Heart right ventricle (tissue), 16 donors: ENCODE measurements around the gene CAMKV. TPM values are rescaled to one million over a fixed set of nuclear protein-coding genes. Genes with fewer than 3 reads are reported as not detected.

Source experiments
- ATAC-seq, 8 donors: fragments of 200-7000 bp; cut with Tn5 transposase; one replicate each; pipeline ENCODE4 v1.9.1; 2020; ENCODE audit warnings: mild to moderate bottlenecking in 8 of 8, moderate library complexity in 8 of 8, moderate number of reproducible peaks in 1 of 8
- DNase-seq, 2 donors: peaks; one replicate each; pipeline ENCODE4 v3.0.0-alpha.2; 2020
- H3K27ac ChIP-seq, 10 donors: fragments of 200-600 bp; sonication (generic) in 2 of 10; one replicate each; pipeline versions ENCODE4 v1.5.0 to v1.8.0; 2020 to 2022; ENCODE audit warnings: mild to moderate bottlenecking in 3 of 10
- H3K27me3 ChIP-seq, 7 donors: fragments of 200-600 bp; one replicate each; pipeline ENCODE4 v1.8.0; 2021 to 2022; ENCODE audit warnings: mild to moderate bottlenecking in 2 of 7
- H3K36me3 ChIP-seq, 9 donors: fragments of 200-600 bp; sonication (generic) in 1 of 9; one replicate each; pipeline versions ENCODE4 v1.5.0 to v1.8.0; 2020 to 2022; ENCODE audit warnings: mild to moderate bottlenecking in 2 of 9
- H3K4me1 ChIP-seq, 9 donors: fragments of 200-600 bp; sonication (generic) in 1 of 9; one replicate each; pipeline versions ENCODE4 v1.5.0 to v1.8.0; 2020 to 2022; ENCODE audit warnings: mild to moderate bottlenecking in 4 of 9
- H3K4me3 ChIP-seq, 10 donors: fragments of 200-600 bp; sonication (generic) in 2 of 10; one replicate each; pipeline versions ENCODE4 v1.5.0 to v1.8.0; 2020 to 2022; ENCODE audit warnings: mild to moderate bottlenecking in 7 of 10, moderate library complexity in 2 of 10
- H3K9me3 ChIP-seq, 11 donors: fragments of 200-600 bp in 10 of 11; sonication (generic) in 2 of 11; one replicate each; pipeline versions ENCODE4 v1.5.0 to v1.8.0; 2013 to 2022; ENCODE audit warnings: mild to moderate bottlenecking in 2 of 11, control low read depth in 1 of 11, moderate library complexity in 1 of 11
- CTCF ChIP-seq, 9 donors: fragments of 200-600 bp; sonication (generic) in 2 of 9; IDR thresholded peaks; one replicate each; pipeline versions ENCODE4 v1.5.0 to v1.8.0; 2021 to 2022; ENCODE audit warnings: antibody characterized with exemption in 9 of 9, mild to moderate bottlenecking in 5 of 9, moderate library complexity in 1 of 9
- WGBS, 2 donors: extraction: QIAGEN DNeasy Blood & Tissue Kit; methylation state at CpG; one replicate each; pipeline ENCODE4 v1.1.7; 2013; ENCODE audit warnings: inconsistent platforms in 1 of 2; 5-methylcytosine and 5-hydroxymethylcytosine counted together
- intact Hi-C, 10 donors: fragments of 100-400 bp; cut with DNase I; formaldehyde crosslinking; loops; one replicate each; pipeline versions ENCODE4 v1.11.1 to v1.14.2; 2022
- polyA plus RNA-seq, 2 donors: library from polyadenylated mRNA; stranded (reverse); fragments of 200-250 nt; gene quantifications; one replicate each; pipeline ENCODE4 v1.2.3, GENCODE V29; 2013
- total RNA-seq, 10 donors: library from RNA; stranded (reverse); fragmentation: NEBNext Ultra II Directional in 3 of 10; extraction: Animal tissue kit (Norgen Biotek cat#: 25700) in 3 of 10; gene quantifications; one replicate each; pipeline versions ENCODE4 v1.2.1 to v1.2.4, GENCODE V29; 2021 to 2023
- donor health status: Arrhythmogenic right ventricular cardiomyopathy.
- donor health status: ischemic (EF 13 %, LVEDD 7.1; RV severe dilation, severe dysfunction).
- donor health status: healthy with polysubstance abuse.
- donor health status: DM: no; HTN: yes; CAD: no.
- donor health status: DM: no; HTN: no; CAD: no.
- donor health status: ischemic (EF 25% LVEDD 6.9; RV normal size, moderate dysfunction).
- donor health status: ischemic (EF 25% LVEDD 5.7; RV mildly dilated, moderate dysfunction).
- donor health status: healthy.
- donor health status: DM: yes; HTN: yes; CAD: no.
- donor health status: Ischemic cardiomyopathy.
- donor health status: ischemic (EF 35%, LVEDD 5.7; RV mildly dilated, moderate dysfunction).
- donor health status: nonischemic (EF 11% LVEDD 7.7; RV severe dilation, severe dysfunction).
- donor health status: DM: yes; HTN: yes; CAD: no.
- donor health status: PGD.
- donor health status: ischemic (EF 29% LVEDD 5.4; RV normal size, mild dysfunction).
- donor health status: nonischemic (EF 23%, LVEDD 6.1; RV moderate dilation, normal function).

CAMKV gene
- total and polyA plus RNA-seq, 12 donors, result not detected

- Histone ChIP-seq H3K4me1 (peaks cover 6 to 42% (median 24%) of the 10 kb centered on the region in 9 donors), H3K36me3 (peaks cover 0 to 9% (median 0%) of the 10 kb centered on the region in 9 donors), H3K9me3 (no peaks in the 10 kb centered on the region), H3K4me3 (no peak overlapping the region), H3K27me3 (no peaks in the 10 kb centered on the region), H3K27ac (no peak overlapping the region)
- DNase-seq (no peak), ATAC-seq (no peak)
- intact Hi-C loops, result loop anchor here in 8 of 10 donors (5.0 to 10.0 kb wide), 7 partner anchors 38 to 195 kb away; partner anchors contain the start of genes TRAIP (in 4 of the 8) and GMPPB (in 1 of the 8)
- peak in 6 of 9 donors; percentile 19 to 52 (median 37) for TF ChIP-seq CTCF (IDR thresholded peaks at IDR 0.05)
- whole genome bisulfite sequencing, 2 donors, result 58 to 73% methylated on average over 5 of the region's 5 CpGs
These were observed 30.1 kb upstream of the CAMKV start for GRCh38 chr3:49899815-49900214.

- intact Hi-C loops, result no loop called here
- WGBS, 2 donors, result 77 to 81% methylated on average over 6 of the region's 6 CpGs
- DNase-seq, result no peak
These were observed 29.3 kb upstream of the CAMKV start for GRCh38 chr3:49898991-49899390.

GRCh38 chr3:49896345-49896744, 26.6 kb upstream of the CAMKV start:
- Histone ChIP-seq H3K27me3 (no peaks in the 10 kb centered on the region), H3K36me3 (peaks cover 0 to 9% (median 0%) of the 10 kb centered on the region in 9 donors), H3K9me3 (no peaks in the 10 kb centered on the region), H3K4me1 (peaks cover 0 to 11% (median 9%) of the 10 kb centered on the region in 9 donors), H3K4me3 (no peak overlapping the region), H3K27ac (no peak overlapping the region)
- DNase-seq (no peak), ATAC-seq (peak in 5 of 8 donors; percentile 8 to 43 (median 31))
- intact Hi-C loops, result no loop called here
- no peak for TF ChIP-seq CTCF (IDR thresholded peaks at IDR 0.05)
- WGBS, 2 donors, result 68 to 76% methylated on average over 5 of the region's 5 CpGs

More at GRCh38 chr3:49898991-49899390, 29.3 kb upstream of the CAMKV start:
- H3K27me3 ChIP-seq, result no peaks in the 10 kb centered on the region
- no peaks in the 10 kb centered on the region for H3K9me3 ChIP-seq
- H3K27ac ChIP-seq, result no peak overlapping the region
- H3K36me3 ChIP-seq, result peaks cover 0 to 9% (median 0%) of the 10 kb centered on the region in 9 donors
- peaks cover 6 to 36% (median 17%) of the 10 kb centered on the region in 9 donors for H3K4me1 ChIP-seq
- no peak overlapping the region for H3K4me3 ChIP-seq
- no peak for ATAC-seq
- TF ChIP-seq CTCF (IDR thresholded peaks at IDR 0.05), result no peak

- peaks cover 0 to 7% (median 5%) of the 10 kb centered on the region in 9 donors for H3K4me1 ChIP-seq
- H3K9me3 ChIP-seq, result no peaks in the 10 kb centered on the region
- no peak for DNase-seq
- no peak for TF ChIP-seq CTCF (IDR thresholded peaks at IDR 0.05)
- no peak overlapping the region for H3K4me3 ChIP-seq
- no peak for ATAC-seq
- 95 to 96% methylated on average over 9 of the region's 9 CpGs for WGBS, 2 donors
- intact Hi-C loops, result no loop called here
- no peaks in the 10 kb centered on the region for H3K27me3 ChIP-seq
- peaks cover 0 to 9% (median 0%) of the 10 kb centered on the region in 9 donors for H3K36me3 ChIP-seq
- H3K27ac ChIP-seq, result no peak overlapping the region
These were observed 26.1 kb upstream of the CAMKV start for GRCh38 chr3:49895791-49896190.
